GM23338 (cell line): ENCODE data around the gene NUP153. TPM values are rescaled to one million over a fixed set of nuclear protein-coding genes. Genes with fewer than 3 reads are reported as not detected.

Experiments used
- ATAC-seq: fragments of 200-7000 bp; cut with Tn5 transposase; 3 replicates; pipeline ENCODE4 v1.9.1; 2020
- DNase-seq: peaks from one replicate; pipeline ENCODE4 v3.0.0-alpha.2; 2015; ENCODE audit warnings: low spot score
- H2AFZ ChIP-seq: fragments of 200-600 bp; sonication (generic); 2 replicates; pipeline ENCODE4 v1.8.0; 2016; ENCODE audit warnings: antibody characterized with exemption, mild to moderate bottlenecking, moderate library complexity
- H3F3A ChIP-seq: fragments of 200-600 bp; sonication (generic); replicated peaks from 2 replicates; pipeline ENCODE4 v1.8.0; 2017; ENCODE audit warnings: antibody characterized with exemption, mixed run types, low read depth
- H3K27ac ChIP-seq: fragments of 200-600 bp; sonication (generic); 2 replicates; pipeline ENCODE4 v1.6.1; 2016; ENCODE audit warnings: low read depth
- H3K27me3 ChIP-seq: fragments of 200-600 bp; sonication (generic); 2 replicates; pipeline ENCODE4 v1.8.0; 2016; ENCODE audit warnings: mild to moderate bottlenecking, mixed run types, moderate library complexity; ENCODE audit not compliant: insufficient read depth
- H3K36me3 ChIP-seq: fragments of 200-600 bp; sonication (generic); 2 replicates; pipeline ENCODE4 v1.8.0; 2016; ENCODE audit warnings: mild to moderate bottlenecking; ENCODE audit not compliant: insufficient read depth
- H3K4me1 ChIP-seq: fragments of 200-600 bp; sonication (generic); 2 replicates; pipeline ENCODE4 v1.8.0; 2016; ENCODE audit warnings: mild to moderate bottlenecking, moderate library complexity; ENCODE audit not compliant: insufficient read depth
- H3K4me2 ChIP-seq: fragments of 200-600 bp; sonication (generic); 2 replicates; pipeline ENCODE4 v1.7.1; 2017; ENCODE audit warnings: mixed run types
- H3K4me3 ChIP-seq: fragments of 200-600 bp; sonication (generic); 2 replicates; pipeline ENCODE4 v1.6.1; 2016; ENCODE audit warnings: mixed run types
- H3K79me2 ChIP-seq: fragments of 200-600 bp; sonication (generic); replicated peaks from 2 replicates; pipeline ENCODE4 v1.8.0; 2017; ENCODE audit warnings: mild to moderate bottlenecking; ENCODE audit not compliant: insufficient read depth
- H3K9me2 ChIP-seq: fragments of 200-600 bp; sonication (generic); 2 replicates; pipeline ENCODE4 v1.8.0; 2017; ENCODE audit not compliant: insufficient read depth
- H4K20me1 ChIP-seq: fragments of 200-600 bp; sonication (generic); replicated peaks from 2 replicates; pipeline ENCODE4 v1.8.0; 2017; ENCODE audit warnings: mild to moderate bottlenecking; ENCODE audit not compliant: insufficient read depth
- H3K27ac Mint-ChIP-seq: 2 replicates; pipeline ENCODE4 v1.8.0; 2020; ENCODE audit warnings: inconsistent platforms, mild to moderate bottlenecking, moderate library complexity, mixed read lengths
- H3K27me3 Mint-ChIP-seq: 3 replicates; pipeline ENCODE4 v1.8.0; 2022; ENCODE audit warnings: low read depth, mild to moderate bottlenecking, moderate library complexity, mixed read lengths, inconsistent platforms; ENCODE audit not compliant: insufficient read depth, poor library complexity
- H3K36me3 Mint-ChIP-seq: 3 replicates; pipeline ENCODE4 v1.8.0; 2021; ENCODE audit warnings: low read depth, mild to moderate bottlenecking, inconsistent platforms, moderate library complexity, mixed read lengths
- H3K4me1 Mint-ChIP-seq: 3 replicates; pipeline ENCODE4 v1.8.0; 2020; ENCODE audit warnings: mild to moderate bottlenecking, inconsistent platforms, mixed read lengths
- H3K4me3 Mint-ChIP-seq: 3 replicates; pipeline ENCODE4 v1.8.0; 2021; ENCODE audit warnings: moderate library complexity, mild to moderate bottlenecking, inconsistent platforms, mixed read lengths
- H3K9me3 Mint-ChIP-seq: 3 replicates; pipeline ENCODE4 v1.8.0; 2020; ENCODE audit warnings: moderate library complexity, mild to moderate bottlenecking, inconsistent platforms, mixed read lengths
- CREB1 ChIP-seq: fragments of 250-450 bp; sonication (Bioruptor Pico); IDR thresholded peaks from 2 replicates; pipeline ENCODE4 v1.5.0; 2020; ENCODE audit warnings: low read depth, mild to moderate bottlenecking, moderate library complexity
- ETS1 ChIP-seq: IDR thresholded peaks from 2 replicates; pipeline ENCODE4 v1.6.1; 2016; ENCODE audit warnings: antibody characterized with exemption
- EZH2 ChIP-seq: fragments of 200-600 bp; sonication (generic); IDR thresholded peaks from one replicate; pipeline ENCODE4 v1.8.0; 2017; ENCODE audit warnings: antibody characterized with exemption, mild to moderate bottlenecking, low read depth; ENCODE audit not compliant: unreplicated experiment
- EZH2phosphoT487 ChIP-seq: fragments of 200-600 bp; sonication (generic); IDR thresholded peaks from one replicate; pipeline ENCODE4 v1.8.1; 2018; ENCODE audit warnings: antibody characterized with exemption; ENCODE audit not compliant: unreplicated experiment
- JUNB ChIP-seq: IDR thresholded peaks from one replicate; pipeline ENCODE4 v1.6.1; 2016; ENCODE audit warnings: antibody characterized with exemption; ENCODE audit not compliant: unreplicated experiment
- NANOG ChIP-seq: IDR thresholded peaks from 2 replicates; pipeline ENCODE4 v1.6.1; 2016; ENCODE audit warnings: antibody characterized with exemption, borderline replicate concordance
- POLR2AphosphoS5 ChIP-seq: IDR thresholded peaks from 2 replicates; pipeline ENCODE4 v1.6.1; 2016; ENCODE audit warnings: antibody characterized with exemption, low read depth
- REST ChIP-seq: IDR thresholded peaks from one replicate; pipeline ENCODE4 v1.6.1; 2018; ENCODE audit warnings: antibody characterized with exemption; ENCODE audit not compliant: unreplicated experiment
- STAT1 ChIP-seq: IDR thresholded peaks from one replicate; pipeline ENCODE4 v1.6.1; 2016; ENCODE audit warnings: antibody characterized with exemption; ENCODE audit not compliant: unreplicated experiment
- ZNF114 ChIP-seq: fragments of 250-450 bp; sonication (Bioruptor Pico); IDR thresholded peaks from 2 replicates; pipeline ENCODE4 v1.5.0; 2020; ENCODE audit warnings: mild to moderate bottlenecking, moderate library complexity
- ZNF331 ChIP-seq: fragments of 250-450 bp; sonication (Bioruptor Pico); IDR thresholded peaks from 2 replicates; pipeline ENCODE4 v1.5.0; 2020; ENCODE audit warnings: low read depth, mild to moderate bottlenecking, moderate library complexity
- polyA plus RNA-seq: library from polyadenylated mRNA; unstranded; fragments of >200 nt; fragmentation: Nextera tagmentation; extraction: Ambion mirVana; gene quantifications from 2 replicates; pipeline ENCODE4 v1.2.1, GENCODE V29; 2016
- total RNA-seq: library from RNA; depleted of rRNA; stranded (reverse); fragments of >200 nt; shearing (Covaris generic); gene quantifications from 2 replicates; pipeline ENCODE4 v1.2.3, GENCODE V29; 2014
- TF ChIP-seq, protein P1 (sequence below), 2 experiments: fragments of 200-600 bp in 1 of 2; sonication (generic) in 1 of 2; conservative IDR thresholded peaks; 2 replicates each; pipeline versions ENCODE4 v1.5.1 to v1.6.1; 2016 to 2017; ENCODE audit warnings: antibody characterized with exemption in 2 of 2, low read depth in 2 of 2, mild to moderate bottlenecking in 2 of 2, moderate library complexity in 1 of 2
- TF ChIP-seq, protein P2 (sequence below): fragments of 250-450 bp; sonication (Bioruptor Pico); IDR thresholded peaks from 2 replicates; pipeline ENCODE4 v1.5.0; 2020; ENCODE audit warnings: mild to moderate bottlenecking, moderate library complexity

Gene NUP153
- total and polyA plus RNA-seq, 2 experiments from 2014 or later = 23.8 to 88.4 TPM

- Histone ChIP-seq H3K27ac (no peak overlapping the region), H4K20me1 (no peaks in the 10 kb centered on the region), H3K27me3 (no peaks in the 10 kb centered on the region), H3F3A (no peaks in the 10 kb centered on the region), H3K36me3 (no peaks in the 10 kb centered on the region), H3K9me2 (no peaks in the 10 kb centered on the region), H3K4me2 (no peak overlapping the region), H3K4me1 (no peaks in the 10 kb centered on the region), H3K4me3 (no peak overlapping the region), H3K79me2 (no peaks in the 10 kb centered on the region), H2AFZ (0 out of 2 replicates have a peak overlapping the region, but pooled peaks have one; percentile 56)
- Mint-ChIP-seq H3K9me3 (peaks cover 3% of the 10 kb centered on the region; the same call in 2 of the 3 replicates), H3K4me3 (no peak overlapping the region), H3K27ac (peak overlapping the region; percentile 77), H3K27me3 (peaks cover 2% of the 10 kb centered on the region), H3K4me1 (peaks cover 15% of the 10 kb centered on the region), H3K36me3 (no peaks in the 10 kb centered on the region)
- DNase-seq (no peak), ATAC-seq (no peak)
- TF ChIP-seq STAT1 = no peak
- TF ChIP-seq ETS1 = no peak
- no peak for TF ChIP-seq EZH2
- no peak for TF ChIP-seq EZH2phosphoT487
- TF ChIP-seq ZNF331 (CRISPR knock-in tag) = no peak
- no peak for TF ChIP-seq REST
- TF ChIP-seq, protein P1, sequence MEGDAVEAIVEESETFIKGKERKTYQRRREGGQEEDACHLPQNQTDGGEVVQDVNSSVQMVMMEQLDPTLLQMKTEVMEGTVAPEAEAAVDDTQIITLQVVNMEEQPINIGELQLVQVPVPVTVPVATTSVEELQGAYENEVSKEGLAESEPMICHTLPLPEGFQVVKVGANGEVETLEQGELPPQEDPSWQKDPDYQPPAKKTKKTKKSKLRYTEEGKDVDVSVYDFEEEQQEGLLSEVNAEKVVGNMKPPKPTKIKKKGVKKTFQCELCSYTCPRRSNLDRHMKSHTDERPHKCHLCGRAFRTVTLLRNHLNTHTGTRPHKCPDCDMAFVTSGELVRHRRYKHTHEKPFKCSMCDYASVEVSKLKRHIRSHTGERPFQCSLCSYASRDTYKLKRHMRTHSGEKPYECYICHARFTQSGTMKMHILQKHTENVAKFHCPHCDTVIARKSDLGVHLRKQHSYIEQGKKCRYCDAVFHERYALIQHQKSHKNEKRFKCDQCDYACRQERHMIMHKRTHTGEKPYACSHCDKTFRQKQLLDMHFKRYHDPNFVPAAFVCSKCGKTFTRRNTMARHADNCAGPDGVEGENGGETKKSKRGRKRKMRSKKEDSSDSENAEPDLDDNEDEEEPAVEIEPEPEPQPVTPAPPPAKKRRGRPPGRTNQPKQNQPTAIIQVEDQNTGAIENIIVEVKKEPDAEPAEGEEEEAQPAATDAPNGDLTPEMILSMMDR (conservative IDR thresholded peaks at IDR 0.05; ENCODE audit: low read depth in 2 of 2) = no peak
- no peak for TF ChIP-seq CREB1 (CRISPR knock-in tag)
- TF ChIP-seq ZNF114 (CRISPR knock-in tag) = no peak
- TF ChIP-seq JUNB = no peak
- TF ChIP-seq, protein P2, sequence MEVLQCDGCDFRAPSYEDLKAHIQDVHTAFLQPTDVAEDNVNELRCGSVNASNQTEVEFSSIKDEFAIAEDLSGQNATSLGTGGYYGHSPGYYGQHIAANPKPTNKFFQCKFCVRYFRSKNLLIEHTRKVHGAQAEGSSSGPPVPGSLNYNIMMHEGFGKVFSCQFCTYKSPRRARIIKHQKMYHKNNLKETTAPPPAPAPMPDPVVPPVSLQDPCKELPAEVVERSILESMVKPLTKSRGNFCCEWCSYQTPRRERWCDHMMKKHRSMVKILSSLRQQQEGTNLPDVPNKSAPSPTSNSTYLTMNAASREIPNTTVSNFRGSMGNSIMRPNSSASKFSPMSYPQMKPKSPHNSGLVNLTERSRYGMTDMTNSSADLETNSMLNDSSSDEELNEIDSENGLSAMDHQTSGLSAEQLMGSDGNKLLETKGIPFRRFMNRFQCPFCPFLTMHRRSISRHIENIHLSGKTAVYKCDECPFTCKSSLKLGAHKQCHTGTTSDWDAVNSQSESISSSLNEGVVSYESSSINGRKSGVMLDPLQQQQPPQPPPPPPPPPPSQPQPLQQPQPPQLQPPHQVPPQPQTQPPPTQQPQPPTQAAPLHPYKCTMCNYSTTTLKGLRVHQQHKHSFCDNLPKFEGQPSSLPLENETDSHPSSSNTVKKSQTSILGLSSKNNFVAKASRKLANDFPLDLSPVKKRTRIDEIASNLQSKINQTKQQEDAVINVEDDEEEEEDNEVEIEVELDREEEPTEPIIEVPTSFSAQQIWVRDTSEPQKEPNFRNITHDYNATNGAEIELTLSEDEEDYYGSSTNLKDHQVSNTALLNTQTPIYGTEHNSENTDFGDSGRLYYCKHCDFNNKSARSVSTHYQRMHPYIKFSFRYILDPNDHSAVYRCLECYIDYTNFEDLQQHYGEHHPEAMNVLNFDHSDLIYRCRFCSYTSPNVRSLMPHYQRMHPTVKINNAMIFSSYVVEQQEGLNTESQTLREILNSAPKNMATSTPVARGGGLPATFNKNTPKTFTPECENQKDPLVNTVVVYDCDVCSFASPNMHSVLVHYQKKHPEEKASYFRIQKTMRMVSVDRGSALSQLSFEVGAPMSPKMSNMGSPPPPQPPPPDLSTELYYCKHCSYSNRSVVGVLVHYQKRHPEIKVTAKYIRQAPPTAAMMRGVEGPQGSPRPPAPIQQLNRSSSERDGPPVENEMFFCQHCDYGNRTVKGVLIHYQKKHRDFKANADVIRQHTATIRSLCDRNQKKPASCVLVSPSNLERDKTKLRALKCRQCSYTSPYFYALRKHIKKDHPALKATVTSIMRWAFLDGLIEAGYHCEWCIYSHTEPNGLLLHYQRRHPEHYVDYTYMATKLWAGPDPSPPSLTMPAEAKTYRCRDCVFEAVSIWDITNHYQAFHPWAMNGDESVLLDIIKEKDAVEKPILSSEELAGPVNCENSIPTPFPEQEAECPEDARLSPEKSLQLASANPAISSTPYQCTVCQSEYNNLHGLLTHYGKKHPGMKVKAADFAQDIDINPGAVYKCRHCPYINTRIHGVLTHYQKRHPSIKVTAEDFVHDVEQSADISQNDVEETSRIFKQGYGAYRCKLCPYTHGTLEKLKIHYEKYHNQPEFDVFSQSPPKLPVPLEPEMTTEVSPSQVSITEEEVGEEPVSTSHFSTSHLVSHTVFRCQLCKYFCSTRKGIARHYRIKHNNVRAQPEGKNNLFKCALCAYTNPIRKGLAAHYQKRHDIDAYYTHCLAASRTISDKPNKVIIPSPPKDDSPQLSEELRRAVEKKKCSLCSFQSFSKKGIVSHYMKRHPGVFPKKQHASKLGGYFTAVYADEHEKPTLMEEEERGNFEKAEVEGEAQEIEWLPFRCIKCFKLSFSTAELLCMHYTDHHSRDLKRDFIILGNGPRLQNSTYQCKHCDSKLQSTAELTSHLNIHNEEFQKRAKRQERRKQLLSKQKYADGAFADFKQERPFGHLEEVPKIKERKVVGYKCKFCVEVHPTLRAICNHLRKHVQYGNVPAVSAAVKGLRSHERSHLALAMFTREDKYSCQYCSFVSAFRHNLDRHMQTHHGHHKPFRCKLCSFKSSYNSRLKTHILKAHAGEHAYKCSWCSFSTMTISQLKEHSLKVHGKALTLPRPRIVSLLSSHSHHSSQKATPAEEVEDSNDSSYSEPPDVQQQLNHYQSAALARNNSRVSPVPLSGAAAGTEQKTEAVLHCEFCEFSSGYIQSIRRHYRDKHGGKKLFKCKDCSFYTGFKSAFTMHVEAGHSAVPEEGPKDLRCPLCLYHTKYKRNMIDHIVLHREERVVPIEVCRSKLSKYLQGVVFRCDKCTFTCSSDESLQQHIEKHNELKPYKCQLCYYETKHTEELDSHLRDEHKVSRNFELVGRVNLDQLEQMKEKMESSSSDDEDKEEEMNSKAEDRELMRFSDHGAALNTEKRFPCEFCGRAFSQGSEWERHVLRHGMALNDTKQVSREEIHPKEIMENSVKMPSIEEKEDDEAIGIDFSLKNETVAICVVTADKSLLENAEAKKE = no peak
- no peak for TF ChIP-seq NANOG
- TF ChIP-seq POLR2AphosphoS5 = no peak
Observed at GRCh38 chr6:17724341-17724740, 17.6 kb upstream of the NUP153 start.
